GM18498 (cell line): Measurements from ENCODE around the gene IL17RA.

ENCODE experiments used
- ATAC-seq: cut with Tn5 transposase; IDR thresholded peaks from one replicate; pipeline ENCODE4 v1.9.1; 2021; ENCODE audit warnings: mild to moderate bottlenecking, moderate library complexity; ENCODE audit not compliant: unreplicated experiment

Gene IL17RA, protein sequence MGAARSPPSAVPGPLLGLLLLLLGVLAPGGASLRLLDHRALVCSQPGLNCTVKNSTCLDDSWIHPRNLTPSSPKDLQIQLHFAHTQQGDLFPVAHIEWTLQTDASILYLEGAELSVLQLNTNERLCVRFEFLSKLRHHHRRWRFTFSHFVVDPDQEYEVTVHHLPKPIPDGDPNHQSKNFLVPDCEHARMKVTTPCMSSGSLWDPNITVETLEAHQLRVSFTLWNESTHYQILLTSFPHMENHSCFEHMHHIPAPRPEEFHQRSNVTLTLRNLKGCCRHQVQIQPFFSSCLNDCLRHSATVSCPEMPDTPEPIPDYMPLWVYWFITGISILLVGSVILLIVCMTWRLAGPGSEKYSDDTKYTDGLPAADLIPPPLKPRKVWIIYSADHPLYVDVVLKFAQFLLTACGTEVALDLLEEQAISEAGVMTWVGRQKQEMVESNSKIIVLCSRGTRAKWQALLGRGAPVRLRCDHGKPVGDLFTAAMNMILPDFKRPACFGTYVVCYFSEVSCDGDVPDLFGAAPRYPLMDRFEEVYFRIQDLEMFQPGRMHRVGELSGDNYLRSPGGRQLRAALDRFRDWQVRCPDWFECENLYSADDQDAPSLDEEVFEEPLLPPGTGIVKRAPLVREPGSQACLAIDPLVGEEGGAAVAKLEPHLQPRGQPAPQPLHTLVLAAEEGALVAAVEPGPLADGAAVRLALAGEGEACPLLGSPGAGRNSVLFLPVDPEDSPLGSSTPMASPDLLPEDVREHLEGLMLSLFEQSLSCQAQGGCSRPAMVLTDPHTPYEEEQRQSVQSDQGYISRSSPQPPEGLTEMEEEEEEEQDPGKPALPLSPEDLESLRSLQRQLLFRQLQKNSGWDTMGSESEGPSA

DNA sequence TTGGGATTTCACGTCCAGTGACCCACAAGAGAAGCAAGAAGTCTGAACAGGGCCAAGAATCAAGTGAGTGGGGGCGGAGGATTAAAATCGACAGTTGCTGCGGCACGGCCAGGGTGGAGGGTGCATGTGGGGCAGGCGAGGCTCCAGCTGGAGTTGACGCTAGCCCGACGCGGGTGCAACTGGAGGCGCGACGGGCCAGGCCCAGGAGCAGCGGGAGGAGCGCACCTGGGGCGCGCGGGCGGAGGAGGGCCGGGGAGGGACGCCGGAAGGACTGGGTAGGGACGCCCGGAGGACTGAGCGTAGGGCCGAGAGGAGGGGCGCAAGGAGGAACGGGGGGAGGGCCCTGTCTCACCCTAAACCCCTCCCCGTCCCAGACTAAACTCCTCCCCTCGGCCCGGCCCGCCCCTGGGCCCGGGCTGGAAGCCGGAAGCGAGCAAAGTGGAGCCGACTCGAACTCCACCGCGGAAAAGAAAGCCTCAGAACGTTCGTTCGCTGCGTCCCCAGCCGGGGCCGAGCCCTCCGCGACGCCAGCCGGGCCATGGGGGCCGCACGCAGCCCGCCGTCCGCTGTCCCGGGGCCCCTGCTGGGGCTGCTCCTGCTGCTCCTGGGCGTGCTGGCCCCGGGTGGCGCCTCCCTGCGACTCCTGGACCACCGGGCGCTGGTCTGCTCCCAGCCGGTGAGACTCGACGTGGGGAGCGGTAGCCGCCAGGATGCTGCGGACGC is at the start of gene IL17RA:
Gene IL17RA, plus strand, starts transcription at position 447 of the 723 bp plus-strand sequence. Its CDS starts 92 bp downstream, at position 539.
- ATAC-seq, result peak; percentile 91

DNA sequence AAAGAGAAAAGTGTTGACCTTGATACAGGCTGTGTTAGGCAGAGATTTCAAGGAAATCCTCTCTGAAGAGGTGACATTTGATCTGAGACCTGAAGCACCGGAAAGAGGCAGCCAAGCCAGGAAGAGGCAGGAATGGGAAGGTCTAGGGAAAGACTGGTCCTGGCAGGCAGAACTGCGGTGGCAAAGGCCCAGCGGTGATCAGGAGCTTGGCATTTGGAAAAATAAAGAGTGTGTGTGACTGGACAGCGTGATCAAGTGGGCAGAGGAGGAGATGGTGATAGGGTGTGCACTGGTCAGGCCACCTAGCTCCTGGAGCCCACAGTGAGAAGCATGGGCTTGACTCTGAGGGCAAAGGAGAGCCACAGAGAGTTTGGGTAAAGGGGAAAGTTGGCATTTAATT is 49.6 kb upstream of the IL17RA start:
- no peak for ATAC-seq

DNA sequence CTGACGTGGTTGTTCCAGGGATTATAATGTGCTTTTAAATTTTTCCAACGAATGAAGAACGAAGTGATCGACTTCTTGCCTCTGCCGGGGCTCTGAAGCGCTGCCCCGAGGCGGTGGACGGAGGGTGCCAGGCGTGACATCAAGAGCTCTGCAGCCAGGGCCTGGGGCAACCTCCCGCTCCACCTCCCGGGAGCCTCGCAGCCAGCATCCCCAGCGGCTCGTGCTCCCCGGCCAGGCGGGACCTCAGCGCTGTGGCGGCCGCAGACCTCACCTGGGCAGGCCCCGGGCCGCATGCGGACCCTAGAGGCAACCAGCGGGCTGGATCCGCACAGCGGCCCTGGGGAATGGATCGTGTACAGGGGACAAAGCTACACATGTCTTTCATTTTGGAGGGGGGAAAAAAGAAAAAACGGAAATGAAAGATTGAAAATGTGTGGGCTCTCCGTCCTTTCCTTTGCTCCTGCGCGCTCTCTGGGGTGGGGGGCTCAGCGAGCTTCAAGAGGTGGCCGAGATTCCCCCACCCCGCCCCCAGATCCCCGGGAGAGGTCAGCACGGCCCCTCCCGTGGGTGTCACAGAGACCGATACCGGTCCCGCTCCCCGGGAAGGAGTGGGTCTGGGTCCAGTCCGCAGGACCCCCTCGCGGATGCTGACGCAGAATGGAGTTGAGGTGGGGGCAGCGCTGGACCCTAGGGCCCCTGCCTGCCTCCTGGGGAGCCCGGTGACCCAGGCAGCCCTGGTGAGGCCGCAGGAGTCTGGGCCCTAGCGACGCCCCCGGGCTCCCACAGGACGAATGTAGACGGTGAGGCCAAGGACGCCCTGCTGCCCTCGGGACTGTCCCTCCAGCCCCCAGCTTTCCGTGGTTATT is 48.6 kb upstream of the IL17RA start:
- peak; percentile 36 for ATAC-seq

DNA sequence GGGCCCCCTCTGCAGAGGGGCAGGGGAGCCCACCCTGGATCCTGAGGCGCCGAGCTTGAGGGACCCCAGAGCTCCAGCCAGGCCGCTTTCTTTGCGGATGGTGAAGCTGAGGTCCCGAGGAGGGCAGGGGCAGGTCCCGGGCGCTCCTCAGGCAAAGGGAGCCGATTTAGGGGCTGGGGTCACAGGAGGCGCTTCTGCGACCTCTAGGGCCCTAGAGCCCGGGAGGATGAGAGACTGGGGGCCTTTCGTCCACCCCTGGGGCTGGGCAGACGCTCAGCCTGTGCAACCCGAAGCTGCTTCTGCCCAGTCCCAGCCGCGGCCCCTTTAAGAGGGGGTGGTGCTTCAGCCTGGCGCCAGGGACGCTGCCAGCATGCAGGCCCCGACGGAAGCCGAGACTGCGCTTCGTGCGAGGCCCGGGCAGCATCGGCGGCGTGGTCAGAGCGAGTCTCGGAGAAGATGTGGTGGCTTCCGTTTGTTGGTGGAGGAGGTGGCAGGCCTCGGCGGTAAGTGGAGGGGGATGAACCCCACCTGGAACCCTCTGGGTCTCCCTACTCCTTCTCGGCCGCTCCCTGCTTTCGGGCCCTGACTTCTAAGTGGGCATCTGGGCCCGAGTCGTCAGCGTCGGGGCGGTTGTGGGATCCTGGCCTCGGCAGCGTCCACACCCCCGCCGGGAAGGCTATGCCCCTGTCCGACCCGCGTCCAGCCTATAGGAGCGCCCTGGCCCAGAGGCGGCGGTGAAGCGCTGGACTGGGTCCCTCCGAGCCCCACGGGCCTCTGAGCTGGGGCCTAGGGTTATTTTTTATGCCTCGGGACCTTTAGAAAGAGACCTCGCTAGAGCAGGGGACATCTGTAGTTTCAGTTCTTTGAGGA is 47.7 kb upstream of the IL17RA start:
- peak; percentile 67 for ATAC-seq

DNA sequence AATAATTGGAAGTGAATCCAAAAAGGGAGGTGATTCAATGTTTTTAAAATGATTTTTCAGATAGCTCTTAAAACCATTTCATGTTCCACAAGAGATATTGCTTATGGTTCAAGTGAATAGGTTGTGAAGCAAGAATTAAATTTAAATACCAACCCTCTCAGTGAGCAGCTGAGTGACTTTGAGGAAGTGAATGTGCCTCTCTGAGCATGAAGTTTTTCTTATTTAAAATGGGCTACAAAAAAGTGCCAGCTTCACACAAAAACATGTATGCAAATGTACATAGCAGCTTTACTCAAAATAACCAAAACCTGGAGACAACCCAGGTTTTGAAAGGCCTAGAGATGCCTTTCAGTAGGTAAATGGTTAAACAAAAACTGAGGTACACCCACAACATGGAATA is 41.3 kb upstream of the IL17RA start:
- no peak for ATAC-seq

DNA sequence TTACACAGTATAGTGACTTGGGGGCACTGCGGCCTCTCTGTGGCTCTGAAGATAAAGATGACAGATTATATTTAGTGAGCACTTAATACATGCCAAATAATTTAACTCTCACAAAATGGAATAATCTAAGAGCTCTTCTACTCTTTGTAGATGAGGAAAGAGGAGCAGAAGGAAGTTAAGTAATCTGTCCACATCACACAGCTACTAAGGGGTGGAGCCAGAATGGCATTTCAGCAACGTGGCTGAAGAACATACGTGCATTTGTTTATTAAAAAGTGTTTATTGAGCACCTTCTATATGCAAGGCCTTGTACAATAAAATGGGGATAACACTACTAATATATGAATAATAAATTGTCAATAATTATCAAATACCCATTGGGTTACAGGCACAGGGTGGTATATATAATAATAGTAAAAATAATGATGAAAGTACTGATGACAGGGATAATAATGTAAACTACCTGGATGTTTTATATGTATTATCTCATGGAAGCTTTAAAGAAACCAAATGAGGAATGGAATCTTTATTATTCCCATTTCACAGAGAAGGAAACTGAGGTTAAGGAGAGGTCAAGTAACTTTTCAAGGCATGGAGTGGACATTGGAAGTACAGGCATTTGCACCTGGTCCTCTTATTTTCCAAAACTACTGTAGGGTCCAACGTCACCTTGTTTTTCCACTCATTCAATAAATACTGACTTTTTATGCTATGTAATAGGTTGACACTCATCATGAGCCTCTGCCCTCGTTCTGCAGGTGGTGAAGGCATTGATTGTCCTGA is 38.0 kb upstream of the IL17RA start:
- no peak for ATAC-seq

DNA sequence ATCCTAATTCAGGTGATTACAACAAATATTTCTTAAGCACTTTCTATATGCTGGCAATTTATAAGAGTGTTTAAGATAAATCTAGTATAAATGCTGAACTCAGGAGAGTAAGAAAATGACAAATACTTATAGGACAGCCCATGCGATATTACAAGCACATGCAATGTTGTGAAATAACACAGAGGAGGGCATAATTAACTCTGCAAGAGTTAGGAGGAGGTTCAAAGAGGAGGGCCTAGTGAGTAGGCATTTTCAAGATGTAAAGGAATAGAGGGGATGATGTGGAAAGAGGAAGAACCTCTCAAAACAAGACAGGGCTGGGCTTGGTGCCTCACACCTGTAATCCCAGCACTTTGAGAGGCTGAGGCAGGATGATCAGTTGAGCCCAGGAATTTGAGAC is 37.1 kb upstream of the IL17RA start:
- no peak for ATAC-seq

DNA sequence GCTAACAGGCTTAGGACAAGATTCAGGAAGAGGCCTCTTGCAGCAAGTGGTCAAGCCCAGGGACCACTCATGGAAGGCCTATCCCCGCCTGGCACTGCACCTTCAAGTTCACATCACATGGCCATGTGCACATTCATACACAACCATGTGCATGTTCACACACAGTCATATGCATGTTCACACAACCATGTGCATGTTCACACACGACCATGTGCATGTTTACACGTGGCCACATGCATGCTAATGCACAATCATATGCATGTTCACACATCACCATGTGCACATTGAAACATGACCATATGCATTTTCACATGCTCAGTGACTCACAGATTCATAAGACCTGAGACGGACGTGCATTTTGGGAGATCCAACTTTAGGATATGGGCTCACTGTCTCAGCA is 28.7 kb upstream of the IL17RA start:
- no peak for ATAC-seq

DNA sequence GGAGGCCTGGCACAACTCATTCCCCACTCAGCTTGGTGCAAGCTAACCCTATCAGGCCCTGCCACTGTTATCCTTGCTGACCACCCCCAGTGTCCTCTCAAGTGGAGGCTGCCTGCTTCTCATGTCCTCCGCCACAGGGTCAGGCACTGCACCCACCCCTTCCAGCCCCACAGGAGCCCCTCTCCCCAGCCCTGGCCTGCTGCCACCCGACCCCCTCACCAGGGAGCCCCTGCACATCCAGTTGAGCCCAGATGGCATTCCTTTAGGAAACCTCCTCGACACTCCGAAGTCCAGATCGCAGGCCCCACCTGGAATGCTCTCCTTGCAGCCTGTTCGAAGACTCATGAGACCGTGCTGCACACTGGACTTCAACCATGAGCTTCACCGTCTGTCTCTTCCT is 28.0 kb upstream of the IL17RA start:
- no peak for ATAC-seq

DNA sequence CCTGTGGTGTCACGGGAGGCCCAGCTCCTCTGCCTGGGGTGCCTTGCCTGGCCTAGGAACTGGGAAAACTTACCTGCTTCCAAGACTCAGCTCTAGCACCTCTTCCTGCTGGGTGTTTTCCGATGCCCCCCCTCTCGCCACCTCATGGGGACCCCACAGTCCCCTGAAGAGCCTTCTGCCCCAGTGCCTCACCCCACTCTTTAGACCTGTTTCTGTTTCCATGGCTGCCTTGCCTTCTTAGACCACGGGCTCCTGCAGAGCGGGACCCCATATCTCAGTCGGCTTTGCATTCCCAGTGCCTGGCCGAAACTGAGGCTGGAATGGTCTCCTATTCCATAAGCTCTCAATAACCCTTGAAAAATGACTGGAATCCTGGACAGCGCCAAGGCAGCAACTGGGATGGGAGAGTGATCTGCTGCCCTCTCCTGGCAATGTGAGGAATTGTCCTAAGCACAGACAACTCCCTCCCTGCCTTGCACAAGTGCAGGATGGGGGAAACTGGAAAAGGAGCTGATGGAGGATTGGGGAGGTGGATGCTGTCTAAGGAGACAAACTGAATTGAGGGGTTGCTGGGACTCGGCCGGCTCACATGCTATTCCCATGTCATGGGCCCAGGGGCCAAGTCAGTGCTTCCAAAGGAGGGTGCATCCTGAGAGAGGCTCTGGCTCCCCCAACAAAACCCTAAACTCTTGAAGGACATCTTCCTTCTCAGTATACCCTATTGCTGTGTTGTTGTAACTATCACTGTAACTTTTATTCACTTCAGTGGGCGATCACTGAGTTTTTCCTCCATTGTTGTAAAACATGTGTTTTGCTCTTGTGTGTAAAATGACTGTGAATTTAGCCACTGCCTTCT is 26.6 kb upstream of the IL17RA start:
- ATAC-seq, result peak; percentile 48

DNA sequence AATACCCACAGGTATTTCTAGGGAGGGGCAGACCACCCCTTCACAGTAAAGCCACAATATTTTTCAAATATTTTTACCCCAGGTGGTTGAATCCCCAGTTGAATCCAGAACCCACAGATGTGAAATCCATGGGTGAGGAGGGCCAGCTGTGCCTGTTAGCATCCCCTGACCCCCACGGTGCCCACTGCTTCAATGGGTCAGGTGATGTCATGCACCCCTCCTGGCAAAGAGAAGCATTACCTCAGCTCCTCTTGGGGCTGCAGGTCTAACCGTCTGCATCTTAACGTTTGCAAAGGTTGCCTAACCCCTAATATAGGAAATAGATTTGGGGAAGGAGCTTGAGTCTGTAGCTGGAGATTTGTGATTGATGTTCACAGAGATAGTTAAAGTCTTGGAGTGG is 24.7 kb upstream of the IL17RA start:
- no peak for ATAC-seq

DNA sequence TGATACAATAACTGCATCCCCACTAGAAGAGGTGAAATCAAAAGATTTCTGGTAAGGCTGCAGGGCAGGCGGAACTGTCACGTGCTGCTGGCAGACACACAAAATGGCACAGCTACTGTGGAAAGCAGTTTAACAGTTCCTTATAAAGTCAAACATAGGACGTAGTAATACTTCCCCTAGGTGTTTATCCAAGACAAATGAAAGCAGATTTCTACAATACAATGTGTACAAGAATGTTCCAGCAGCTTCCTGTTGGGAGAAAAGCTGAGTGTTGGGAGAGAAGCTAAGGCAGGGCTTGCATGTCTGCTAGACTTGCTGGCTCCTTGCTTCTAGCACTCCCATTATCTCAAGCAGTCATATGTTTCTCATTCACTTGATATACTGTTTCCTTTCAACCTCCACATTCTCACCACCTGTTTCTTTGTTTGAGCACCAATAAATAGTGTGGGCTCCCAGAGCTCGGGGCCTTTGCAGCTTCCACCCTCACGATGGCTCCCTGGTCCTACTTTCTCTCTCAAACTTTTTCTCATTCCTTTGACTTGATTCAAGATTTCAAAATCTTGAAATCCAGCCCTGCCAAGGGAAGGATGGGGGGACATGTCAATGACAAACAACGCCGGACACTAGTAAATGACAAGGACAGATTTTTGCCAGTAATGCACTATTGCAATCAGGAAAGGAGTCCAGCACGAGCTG is 21.2 kb upstream of the IL17RA start:
- ATAC-seq, result no peak

DNA sequence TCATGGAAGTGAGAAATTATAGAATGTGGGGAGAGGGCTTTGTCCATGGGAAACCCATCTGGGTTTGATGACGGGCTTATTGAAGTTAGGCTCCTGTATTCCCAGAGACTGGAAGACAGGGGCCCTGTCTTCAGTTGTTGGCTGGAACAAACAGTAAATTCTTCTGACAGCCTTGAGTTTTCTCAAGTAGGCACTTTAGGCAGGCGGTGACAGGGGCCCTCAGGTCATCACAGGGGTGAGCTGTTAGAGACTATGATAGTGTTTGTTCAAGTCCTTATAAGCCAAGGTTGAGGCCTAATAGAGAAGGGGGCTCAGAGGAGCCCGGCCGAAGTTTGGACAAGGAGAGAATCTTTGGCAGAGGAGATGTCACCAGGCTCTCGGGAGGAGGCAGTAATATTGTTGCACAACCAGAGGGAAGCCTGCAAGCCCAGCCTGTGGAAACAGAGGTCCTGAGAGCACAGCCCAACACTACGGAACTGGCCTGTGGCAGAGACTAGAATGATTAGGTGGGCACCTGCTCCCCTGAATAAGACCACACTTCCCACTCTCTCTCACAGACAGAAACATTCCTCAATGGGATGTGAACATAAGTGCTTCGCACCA is 20.2 kb upstream of the IL17RA start:
- ATAC-seq, result no peak

DNA sequence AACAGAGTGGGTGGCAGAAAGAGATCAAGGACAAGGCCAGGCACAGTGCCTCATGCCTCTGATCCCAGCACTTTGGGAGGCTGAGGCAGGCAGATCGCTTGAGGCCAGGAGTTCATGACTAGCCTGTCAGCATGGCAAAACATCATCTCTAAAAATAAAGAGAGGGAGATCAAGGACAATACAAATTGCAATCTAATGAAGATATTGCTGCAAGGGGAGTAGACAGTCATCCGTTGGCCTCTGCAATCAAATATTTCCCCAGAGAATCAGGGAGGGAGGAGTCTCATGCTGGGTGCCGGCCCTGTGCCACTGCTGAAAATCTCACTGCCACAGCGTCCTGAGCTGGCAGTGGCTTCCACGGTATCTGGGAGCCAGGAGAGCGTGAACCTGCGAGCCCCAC is 19.4 kb upstream of the IL17RA start:
- ATAC-seq, result no peak

DNA sequence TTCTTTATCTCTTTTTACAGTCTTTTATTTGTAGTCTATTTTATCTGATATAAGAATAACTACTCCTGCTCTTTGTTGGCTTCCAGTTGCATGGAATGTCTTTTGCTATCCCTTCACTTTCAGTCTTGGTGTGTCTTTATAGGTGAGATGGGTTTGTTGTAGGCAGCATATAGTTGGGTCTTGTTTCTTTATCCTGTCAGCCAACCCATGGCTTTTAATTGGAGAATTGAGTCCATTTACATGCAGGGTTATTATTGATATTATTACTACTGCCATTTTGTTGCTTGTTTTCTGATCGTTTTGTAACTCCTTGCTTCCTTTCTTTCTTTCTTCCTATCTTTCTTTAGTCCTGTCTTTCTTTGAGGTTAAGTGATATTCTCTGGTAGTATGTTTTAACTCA is 11.9 kb upstream of the IL17RA start:
- no peak for ATAC-seq

DNA sequence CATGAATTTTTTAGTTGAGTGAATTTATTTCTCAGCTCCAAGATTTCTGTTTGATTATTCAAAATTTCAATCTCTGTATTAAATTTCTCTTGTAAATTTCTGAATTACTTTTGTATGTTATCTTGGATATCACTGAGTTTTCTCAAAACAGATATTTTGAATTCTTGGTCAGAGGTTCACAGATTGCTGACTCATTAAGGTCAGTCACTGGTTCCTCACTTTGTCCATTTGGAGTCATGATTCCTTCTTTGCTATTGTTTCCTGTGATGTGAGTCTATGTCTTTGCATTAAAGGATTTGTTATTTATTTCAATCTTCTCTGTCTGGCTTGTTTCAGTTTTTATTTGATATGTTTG is 10.2 kb upstream of the IL17RA start:
- no peak for ATAC-seq

DNA sequence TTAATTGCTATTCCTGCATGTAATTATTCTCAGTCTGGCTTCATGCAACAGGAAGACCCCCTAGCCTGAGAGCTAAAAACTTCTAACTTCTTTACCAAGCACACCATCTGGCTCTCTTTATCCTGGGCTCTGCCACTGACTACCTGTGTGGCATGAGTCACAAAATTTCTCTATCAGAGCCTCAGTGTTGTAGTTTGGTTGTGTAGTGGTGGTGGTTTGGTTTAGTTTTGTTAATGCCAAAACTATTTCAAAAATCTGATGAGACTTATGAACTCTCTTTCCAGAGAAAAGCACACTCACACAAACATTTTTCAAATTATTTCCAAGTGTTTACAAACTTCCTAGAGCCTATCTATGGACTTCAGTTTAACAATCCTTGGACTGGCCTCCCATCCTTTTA is 7.5 kb upstream of the IL17RA start:
- ATAC-seq, result no peak
